Measurements from ENCODE around the gene PSMB7.

The PSMB7 gene

DNA sequence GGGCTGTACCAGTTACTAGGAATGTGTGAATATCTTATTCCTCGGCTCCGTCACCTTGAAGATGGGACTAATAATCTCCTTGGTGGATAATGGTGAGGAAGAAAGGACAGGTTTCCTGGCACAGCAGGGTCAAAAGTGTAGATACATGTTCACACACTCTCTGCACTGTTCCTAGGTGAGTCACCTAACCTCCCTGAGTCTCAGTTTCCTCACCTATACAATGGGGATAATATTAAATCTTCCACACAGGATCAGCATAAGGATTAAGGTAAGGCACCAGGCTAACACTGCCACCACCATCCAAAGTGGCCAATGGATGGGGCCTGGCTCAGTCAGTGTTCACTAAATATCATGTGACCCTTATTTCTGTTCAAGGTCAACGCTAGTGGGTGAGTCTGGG, 66.9 kb downstream of the PSMB7 start:
- H3K27ac ChIP-seq, result no peak overlapping the region
- TF ChIP-seq ZFX (IDR thresholded peaks at IDR 0.05) (no peak), CTCF (conservative IDR thresholded peaks at IDR 0.05) (no peak)

DNA sequence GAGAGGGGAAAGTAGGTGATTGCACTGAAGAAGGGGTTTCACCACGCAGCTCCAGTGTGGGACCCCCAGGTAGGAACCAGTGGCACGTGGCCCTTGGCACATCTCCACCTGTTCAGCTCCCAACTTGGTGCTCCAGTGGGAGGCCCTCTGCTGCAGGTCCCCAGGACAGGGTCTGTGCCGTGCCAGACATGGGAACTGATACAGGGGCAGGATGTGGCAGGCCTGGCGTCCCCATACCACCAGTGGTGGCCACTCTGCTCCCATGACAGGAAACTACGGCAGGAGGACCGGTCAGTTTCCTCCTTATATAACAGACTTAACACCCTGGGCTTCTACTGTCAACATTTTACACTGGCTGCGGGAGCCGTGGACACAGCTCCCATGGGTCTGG, 67.3 kb downstream of the PSMB7 start:
- no peak for TF ChIP-seq CTCF (conservative IDR thresholded peaks at IDR 0.05)
- no peak for TF ChIP-seq ZFX (IDR thresholded peaks at IDR 0.05)
- H3K27ac ChIP-seq, result no peak overlapping the region

DNA sequence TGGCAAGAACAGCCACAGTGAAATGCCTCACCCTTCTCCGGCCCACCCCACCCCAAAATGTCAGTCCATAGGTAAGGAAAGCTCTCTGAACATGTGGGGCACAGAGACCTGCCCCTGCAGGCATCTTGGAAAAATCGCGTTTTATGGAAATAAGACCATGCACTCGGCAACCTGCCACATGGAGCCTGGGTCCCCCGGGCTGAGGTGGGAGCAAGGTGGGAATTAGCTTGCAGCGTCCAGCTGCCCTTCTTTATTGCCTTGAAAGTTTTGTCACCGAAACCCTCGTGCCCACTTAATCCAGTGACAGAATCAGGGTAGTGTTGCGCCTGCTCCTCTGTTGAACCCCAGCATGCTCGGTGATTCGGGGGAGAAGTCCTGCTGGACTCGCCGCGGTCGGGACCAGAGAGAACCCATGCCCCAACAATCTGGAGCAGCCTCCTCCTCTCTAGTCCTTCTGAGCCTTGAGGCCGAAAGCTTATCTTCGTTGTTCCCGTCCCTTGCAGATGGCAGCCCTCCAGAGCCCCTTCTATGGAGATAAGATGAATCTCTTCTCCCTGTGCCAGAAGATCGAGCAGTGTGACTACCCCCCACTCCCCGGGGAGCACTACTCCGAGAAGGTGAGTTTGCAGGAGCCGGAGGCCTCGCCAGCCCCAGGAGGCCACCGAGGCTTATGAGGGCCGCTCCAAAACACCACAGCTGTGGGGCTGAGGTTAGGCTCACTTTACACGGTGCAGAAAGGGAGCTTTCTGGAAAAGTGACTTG, 67.9 kb downstream of the PSMB7 start:
- TF ChIP-seq CTCF (conservative IDR thresholded peaks at IDR 0.05), result no peak
- TF ChIP-seq ZFX (IDR thresholded peaks at IDR 0.05), result no peak

DNA sequence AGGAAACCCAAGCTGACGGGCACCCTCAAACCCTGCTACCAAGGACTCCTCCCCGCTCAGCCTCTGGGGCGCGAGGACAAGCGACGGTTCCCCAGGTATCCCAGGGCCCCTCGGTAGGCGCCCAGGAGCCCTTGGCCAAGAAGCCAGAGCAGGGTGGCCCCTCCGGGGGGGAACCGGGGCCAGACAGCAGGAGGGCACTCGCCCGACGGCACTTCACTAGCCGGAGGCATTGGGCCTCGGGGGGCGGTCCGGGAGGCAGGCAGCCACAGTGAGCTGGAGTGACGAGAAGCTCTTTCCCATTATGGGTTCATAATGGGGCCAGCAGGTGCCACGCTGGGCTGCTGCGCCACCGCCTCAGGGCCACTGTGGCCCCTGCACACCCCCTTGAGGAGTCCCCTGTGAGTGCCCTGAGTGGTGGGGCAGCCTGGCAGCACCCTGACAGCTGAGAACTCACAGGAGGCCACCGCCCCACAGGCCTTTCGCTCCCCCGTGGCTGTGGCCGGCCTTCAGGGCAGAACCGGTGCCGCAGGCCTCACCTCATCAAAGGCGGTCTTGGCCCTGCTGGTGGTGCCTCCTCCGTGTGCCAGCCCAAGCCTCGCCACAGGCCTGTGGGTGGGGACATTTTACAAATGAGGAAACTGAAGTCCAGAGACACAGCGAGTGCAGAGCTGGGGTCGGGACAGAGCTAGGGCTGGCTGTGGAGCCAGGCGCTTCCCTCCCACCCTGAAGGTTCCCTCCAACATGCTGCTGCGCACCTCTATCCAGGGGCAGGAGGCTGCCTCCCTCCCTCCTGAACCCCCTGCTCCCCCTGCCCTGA, 68.7 kb downstream of the PSMB7 start:
- TF ChIP-seq ZFX (IDR thresholded peaks at IDR 0.05) (no peak), CTCF (conservative IDR thresholded peaks at IDR 0.05) (no peak)
- H3K27ac ChIP-seq, result no peak overlapping the region

More for the DNA sequence above, 67.9 kb downstream of the PSMB7 start:
- no peak overlapping the region for H3K27ac ChIP-seq

DNA sequence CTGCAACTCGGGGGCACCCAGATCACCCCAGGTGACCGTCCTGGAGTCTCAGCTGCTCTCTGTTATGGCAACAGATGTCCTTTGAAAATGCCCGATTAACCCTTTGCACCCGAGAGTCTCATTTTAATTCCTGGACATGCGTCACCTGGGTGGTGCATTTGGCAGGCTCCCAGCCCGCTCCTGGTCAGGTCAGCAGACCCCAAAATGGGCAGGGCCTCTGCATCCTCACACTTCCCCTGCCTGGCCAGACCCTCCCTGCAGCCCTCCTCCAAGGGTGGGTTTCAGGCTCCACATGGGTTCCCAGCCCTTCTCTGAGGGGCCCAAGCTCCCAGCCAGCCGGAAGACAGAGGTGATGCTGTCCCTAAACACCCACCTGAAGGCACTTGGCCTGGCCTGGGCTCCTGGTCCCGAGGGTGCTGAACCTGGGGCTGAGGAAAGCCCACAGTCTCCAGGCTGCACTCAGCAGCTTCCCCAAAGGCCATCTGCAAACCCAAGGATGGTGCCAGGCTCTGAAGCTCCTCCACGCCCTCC, 69.4 kb downstream of the PSMB7 start:
- no peak overlapping the region for H3K27ac ChIP-seq
- TF ChIP-seq ZFX (IDR thresholded peaks at IDR 0.05) (no peak), CTCF (conservative IDR thresholded peaks at IDR 0.05) (no peak)

DNA sequence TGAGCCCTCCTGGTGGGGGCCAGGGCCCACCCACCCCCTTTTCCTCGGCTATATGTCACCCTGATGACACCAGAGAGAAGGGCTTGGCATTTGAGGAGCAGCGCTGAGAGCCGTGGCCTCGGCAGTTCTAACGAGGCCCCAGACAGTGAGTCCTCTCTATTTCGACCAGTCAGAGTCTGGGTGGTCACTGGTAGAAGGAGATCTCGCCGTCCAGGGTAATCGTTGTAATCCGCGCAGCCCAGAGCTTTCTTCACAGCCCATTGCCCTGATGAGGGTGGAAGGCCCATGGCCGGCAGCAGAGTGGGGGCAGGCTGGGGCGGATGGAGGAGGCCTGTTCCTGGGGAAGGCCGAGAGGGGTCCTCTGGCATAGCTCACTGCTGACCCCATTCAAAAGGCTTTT, 70.2 kb downstream of the PSMB7 start:
- no peak overlapping the region for H3K27ac ChIP-seq
- TF ChIP-seq CTCF (conservative IDR thresholded peaks at IDR 0.05), result no peak
- TF ChIP-seq ZFX (IDR thresholded peaks at IDR 0.05), result no peak
